COLO668 (cell line): ENCODE data around the gene ELF2.
"Not testable (repeated sequence)": the region's sequence is repeated elsewhere in the genome, so short reads cannot be mapped to it uniquely, and the experiment has no call there.

ENCODE experiments used
- DNase-seq: peaks from one replicate; lab custom pipeline; 2025; ENCODE audit not compliant: unreplicated experiment; lab: John Stamatoyannopoulos, UW

ELF2 gene

GRCh38 chr4:139024686-139025085, 152.3 kb downstream of the ELF2 start:
- no peak for DNase-seq

GRCh38 chr4:139022835-139023234, 154.2 kb downstream of the ELF2 start:
- no peak for DNase-seq

- not testable (repeated sequence) for DNase-seq
Observed at GRCh38 chr4:139021071-139021470, 155.9 kb downstream of the ELF2 start.

- no peak for DNase-seq
Observed at GRCh38 chr4:139020384-139020783, 156.6 kb downstream of the ELF2 start.

GRCh38 chr4:139018971-139019758, 157.9 kb downstream of the ELF2 start:
- no peak for DNase-seq

- DNase-seq: no peak
Observed at GRCh38 chr4:139018501-139018900, 158.5 kb downstream of the ELF2 start.

GRCh38 chr4:139017861-139018260, 159.2 kb downstream of the ELF2 start:
- DNase-seq: no peak

GRCh38 chr4:139015948-139016471, 161.0 kb downstream of the ELF2 start:
- peak; percentile 78 for DNase-seq

- peak; percentile 94 for DNase-seq
Observed at GRCh38 chr4:139015269-139015947, 161.6 kb downstream of the ELF2 start, which contains the start of gene NOCT. Gene NOCT, plus strand, starts transcription at chr4:139015781. Its CDS starts 201 bp downstream, at chr4:139015982.

GRCh38 chr4:139014371-139015268, 162.4 kb downstream of the ELF2 start:
- DNase-seq: no peak

GRCh38 chr4:139011225-139011950, 165.6 kb downstream of the ELF2 start:
- DNase-seq: no peak

GRCh38 chr4:139009702-139010101, 167.3 kb downstream of the ELF2 start:
- no peak for DNase-seq

- DNase-seq: not testable (repeated sequence)
Observed at GRCh38 chr4:139008278-139008677, 168.7 kb downstream of the ELF2 start.

GRCh38 chr4:139007640-139008039, 169.4 kb downstream of the ELF2 start:
- no peak for DNase-seq
